Glutamatergic neuron (in vitro differentiated cells): ENCODE measurements around the gene STK26. TPM values are rescaled to one million over a fixed set of nuclear protein-coding genes. Genes with fewer than 3 reads are reported as not detected.

ENCODE experiments used
- DNase-seq: peaks from one replicate; pipeline ENCODE4 v3.0.0; 2022
- H3K27ac Mint-ChIP-seq: one replicate; pipeline ENCODE4 v1.8.0; 2020; ENCODE audit warnings: mild to moderate bottlenecking, mixed read lengths, inconsistent platforms; ENCODE audit not compliant: unreplicated experiment
- H3K27me3 Mint-ChIP-seq: one replicate; pipeline ENCODE4 v1.8.0; 2020; ENCODE audit warnings: mild to moderate bottlenecking, moderate library complexity, mixed read lengths, inconsistent platforms; ENCODE audit not compliant: unreplicated experiment
- H3K36me3 Mint-ChIP-seq: one replicate; pipeline ENCODE4 v1.8.0; 2020; ENCODE audit warnings: mild to moderate bottlenecking, mixed read lengths, inconsistent platforms; ENCODE audit not compliant: unreplicated experiment
- H3K4me1 Mint-ChIP-seq: one replicate; pipeline ENCODE4 v1.8.0; 2020; ENCODE audit warnings: mild to moderate bottlenecking, low read depth, mixed read lengths, inconsistent platforms; ENCODE audit not compliant: unreplicated experiment
- H3K4me3 Mint-ChIP-seq: one replicate; pipeline ENCODE4 v1.8.0; 2020; ENCODE audit warnings: mild to moderate bottlenecking, mixed read lengths, inconsistent platforms; ENCODE audit not compliant: unreplicated experiment
- H3K9me3 Mint-ChIP-seq: one replicate; pipeline ENCODE4 v1.8.0; 2020; ENCODE audit warnings: mild to moderate bottlenecking, moderate library complexity, mixed read lengths, inconsistent platforms; ENCODE audit not compliant: unreplicated experiment
- total RNA-seq: library from RNA; stranded (reverse); fragmentation: NEBNext Ultra II Directional; extraction: Animal tissue kit (Norgen Biotek cat#: 25700); gene quantifications from one replicate; pipeline ENCODE4 v1.2.1, GENCODE V29; 2021; ENCODE audit not compliant: unreplicated experiment
- TF ChIP-seq, protein P1 (sequence below): fragments of 200-600 bp; sonication (generic); IDR thresholded peaks from one replicate; pipeline ENCODE4 v1.5.0; 2021; ENCODE audit not compliant: partially characterized antibody, unreplicated experiment

The STK26 gene
- total RNA-seq, 1 donor from 2014 or later = 1.7 TPM

DNA sequence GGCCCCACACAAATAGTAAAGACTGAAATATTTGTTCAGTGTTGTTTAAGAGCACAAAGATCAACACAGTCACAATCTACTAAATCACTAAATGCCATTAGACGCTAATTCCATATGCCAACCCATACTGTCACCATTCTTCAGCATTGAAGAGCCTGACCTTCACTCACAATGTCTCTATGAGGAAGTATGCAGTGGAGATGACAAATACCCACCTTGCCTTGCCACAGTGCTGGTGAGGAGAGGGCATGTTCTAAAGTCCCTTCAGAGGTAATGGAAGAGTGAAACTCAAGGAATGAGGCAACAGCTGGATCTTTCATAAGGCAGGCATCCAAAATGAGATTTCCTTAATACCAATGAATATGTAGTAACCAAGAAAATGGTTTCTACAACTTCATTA is 54.3 kb downstream of the STK26 start:
- TF ChIP-seq, protein P1, sequence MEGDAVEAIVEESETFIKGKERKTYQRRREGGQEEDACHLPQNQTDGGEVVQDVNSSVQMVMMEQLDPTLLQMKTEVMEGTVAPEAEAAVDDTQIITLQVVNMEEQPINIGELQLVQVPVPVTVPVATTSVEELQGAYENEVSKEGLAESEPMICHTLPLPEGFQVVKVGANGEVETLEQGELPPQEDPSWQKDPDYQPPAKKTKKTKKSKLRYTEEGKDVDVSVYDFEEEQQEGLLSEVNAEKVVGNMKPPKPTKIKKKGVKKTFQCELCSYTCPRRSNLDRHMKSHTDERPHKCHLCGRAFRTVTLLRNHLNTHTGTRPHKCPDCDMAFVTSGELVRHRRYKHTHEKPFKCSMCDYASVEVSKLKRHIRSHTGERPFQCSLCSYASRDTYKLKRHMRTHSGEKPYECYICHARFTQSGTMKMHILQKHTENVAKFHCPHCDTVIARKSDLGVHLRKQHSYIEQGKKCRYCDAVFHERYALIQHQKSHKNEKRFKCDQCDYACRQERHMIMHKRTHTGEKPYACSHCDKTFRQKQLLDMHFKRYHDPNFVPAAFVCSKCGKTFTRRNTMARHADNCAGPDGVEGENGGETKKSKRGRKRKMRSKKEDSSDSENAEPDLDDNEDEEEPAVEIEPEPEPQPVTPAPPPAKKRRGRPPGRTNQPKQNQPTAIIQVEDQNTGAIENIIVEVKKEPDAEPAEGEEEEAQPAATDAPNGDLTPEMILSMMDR = no peak
- no peak overlapping the region for H3K4me3 Mint-ChIP-seq
- H3K27ac Mint-ChIP-seq = no peak overlapping the region
- no peak for DNase-seq
- H3K27me3 Mint-ChIP-seq = no peaks in the 10 kb centered on the region
- no peaks in the 10 kb centered on the region for H3K36me3 Mint-ChIP-seq
- no peaks in the 10 kb centered on the region for H3K4me1 Mint-ChIP-seq
- no peaks in the 10 kb centered on the region for H3K9me3 Mint-ChIP-seq

DNA sequence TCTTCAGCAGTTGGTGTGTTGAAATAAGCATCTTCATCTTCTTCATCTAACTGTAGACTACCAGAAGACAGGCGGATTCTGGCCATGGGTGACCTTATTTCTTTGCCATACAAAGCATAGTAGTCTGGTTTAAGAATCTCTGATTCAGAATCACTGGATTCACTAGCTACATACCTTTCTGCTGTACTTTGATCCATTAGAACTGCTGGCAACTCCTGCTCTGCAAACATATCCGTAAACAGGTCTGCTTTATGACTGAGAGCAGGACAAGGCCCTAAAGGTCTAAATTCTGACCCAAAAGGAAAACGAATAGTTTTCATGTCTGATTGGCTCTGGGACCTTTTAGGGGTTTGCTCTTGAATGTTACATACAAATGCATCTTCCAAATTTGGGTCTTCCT is 54.8 kb downstream of the STK26 start:
- Mint-ChIP-seq H3K4me3 (no peak overlapping the region), H3K9me3 (no peaks in the 10 kb centered on the region), H3K4me1 (no peaks in the 10 kb centered on the region), H3K27me3 (no peaks in the 10 kb centered on the region), H3K36me3 (no peaks in the 10 kb centered on the region), H3K27ac (no peak overlapping the region)
- DNase-seq = no peak
- TF ChIP-seq, protein P1 = no peak

DNA sequence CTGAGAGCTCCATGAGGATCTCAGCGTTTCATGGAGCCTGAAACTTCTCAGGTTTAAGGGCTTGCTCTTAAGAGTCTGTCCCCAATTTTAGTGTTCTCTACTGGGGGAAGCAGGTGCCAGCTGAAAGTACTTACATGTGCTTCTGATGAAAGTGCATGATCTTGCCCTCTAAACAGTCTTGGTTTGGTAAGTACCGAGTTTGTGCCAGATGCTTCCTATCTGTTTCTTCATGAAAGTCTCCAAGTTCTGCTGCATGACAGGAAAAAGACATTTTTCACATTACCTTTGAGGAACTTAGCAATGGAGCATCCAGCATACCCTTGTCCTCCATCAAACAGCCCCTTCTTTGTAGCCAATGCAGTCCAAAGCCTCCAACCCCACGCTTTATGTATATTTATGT is 62.7 kb downstream of the STK26 start:
- TF ChIP-seq, protein P1 = no peak
- Mint-ChIP-seq H3K4me3 (no peak overlapping the region), H3K27ac (no peak overlapping the region), H3K36me3 (no peaks in the 10 kb centered on the region), H3K9me3 (no peaks in the 10 kb centered on the region), H3K4me1 (no peaks in the 10 kb centered on the region), H3K27me3 (no peaks in the 10 kb centered on the region)
- DNase-seq = no peak

DNA sequence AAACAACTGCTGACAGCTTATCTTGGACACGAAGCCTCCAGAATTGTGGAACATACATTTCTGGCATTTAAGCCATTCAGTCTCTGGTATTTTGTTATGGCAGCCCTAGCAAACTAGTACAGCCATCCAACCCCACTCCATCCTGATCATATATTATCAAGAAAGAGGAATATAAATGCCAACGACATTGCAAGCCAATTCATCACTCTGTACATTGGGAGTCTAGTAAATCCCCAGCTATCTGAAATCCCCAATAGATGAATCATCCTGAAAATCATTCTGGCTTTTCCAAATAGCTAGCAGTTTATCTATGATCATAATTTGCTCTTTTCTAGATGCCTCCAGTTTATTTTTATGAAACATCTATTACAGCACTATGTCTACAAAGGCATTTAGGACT is 63.6 kb downstream of the STK26 start:
- H3K4me1 Mint-ChIP-seq = no peaks in the 10 kb centered on the region

DNA sequence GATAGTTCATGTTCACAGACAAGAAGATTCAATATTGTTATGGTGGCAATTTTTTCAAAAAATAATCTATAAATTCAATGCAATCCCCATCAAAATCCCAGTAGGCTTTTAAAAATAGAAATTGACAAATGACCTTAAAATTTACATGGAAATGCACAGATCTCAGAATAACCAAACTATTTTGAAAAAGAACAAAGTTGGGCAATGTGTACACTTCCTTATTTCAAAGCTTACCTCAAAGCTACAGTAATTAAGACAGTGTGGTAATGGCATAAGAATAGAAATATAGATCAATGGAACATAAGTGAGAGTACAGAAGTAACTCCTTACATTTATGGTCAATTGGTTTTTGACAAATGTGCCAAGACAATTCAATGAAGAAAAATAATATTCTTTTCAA is 65.8 kb downstream of the STK26 start:
- no peaks in the 10 kb centered on the region for H3K27me3 Mint-ChIP-seq
- H3K36me3 Mint-ChIP-seq = no peaks in the 10 kb centered on the region
- DNase-seq = no peak
- no peaks in the 10 kb centered on the region for H3K9me3 Mint-ChIP-seq
- H3K4me3 Mint-ChIP-seq = no peak overlapping the region
- TF ChIP-seq, protein P1 = no peak
- no peak overlapping the region for H3K27ac Mint-ChIP-seq
- H3K4me1 Mint-ChIP-seq = no peaks in the 10 kb centered on the region

More for the DNA sequence above, 63.6 kb downstream of the STK26 start:
- no peak for DNase-seq
- no peaks in the 10 kb centered on the region for H3K36me3 Mint-ChIP-seq
- no peaks in the 10 kb centered on the region for H3K27me3 Mint-ChIP-seq
- no peaks in the 10 kb centered on the region for H3K9me3 Mint-ChIP-seq
- H3K4me3 Mint-ChIP-seq = no peak overlapping the region
- TF ChIP-seq, protein P1 = no peak
- no peak overlapping the region for H3K27ac Mint-ChIP-seq
